Brain microvascular endothelial cell (primary cell): ENCODE results near the gene CCL27.
"Not testable (repeated sequence)": the region's sequence is repeated elsewhere in the genome, so short reads cannot be mapped to it uniquely, and the experiment has no call there.

ENCODE experiments used
- DNase-seq: peaks from one replicate; pipeline ENCODE4 v3.0.0-alpha.2; 2020
- H3K27ac ChIP-seq: fragments of 250-450 bp; sonication (Bioruptor Pico); 2 replicates; pipeline ENCODE4 v1.5.1; 2020; ENCODE audit warnings: mild to moderate bottlenecking, moderate library complexity
- H3K27me3 ChIP-seq: fragments of 250-450 bp; sonication (Bioruptor Pico); replicated peaks from 2 replicates; pipeline ENCODE4 v1.5.1; 2020; ENCODE audit warnings: mild to moderate bottlenecking
- H3K36me3 ChIP-seq: fragments of 250-450 bp; sonication (Bioruptor Pico); replicated peaks from 2 replicates; pipeline ENCODE4 v1.5.1; 2020; ENCODE audit warnings: mild to moderate bottlenecking
- H3K4me3 ChIP-seq: 2 replicates; pipeline ENCODE4 v1.5.1; 2011; ENCODE audit warnings: low read depth, mild to moderate bottlenecking, control low read depth, low read length, moderate library complexity
- CTCF ChIP-seq: IDR thresholded peaks from 2 replicates; pipeline ENCODE4 v1.5.1; 2011; ENCODE audit warnings: low read depth, mild to moderate bottlenecking, moderate library complexity, low read length, control low read depth, inconsistent platforms; ENCODE audit errors: missing control alignments
- in situ Hi-C: cut with HindIII; loops from 2 replicates; pipeline ENCODE4 v1.10.0; 2017; ENCODE audit warnings: low sequenced_read_pairs, low pct_ligation_motif_present

CCL27 gene

DNA sequence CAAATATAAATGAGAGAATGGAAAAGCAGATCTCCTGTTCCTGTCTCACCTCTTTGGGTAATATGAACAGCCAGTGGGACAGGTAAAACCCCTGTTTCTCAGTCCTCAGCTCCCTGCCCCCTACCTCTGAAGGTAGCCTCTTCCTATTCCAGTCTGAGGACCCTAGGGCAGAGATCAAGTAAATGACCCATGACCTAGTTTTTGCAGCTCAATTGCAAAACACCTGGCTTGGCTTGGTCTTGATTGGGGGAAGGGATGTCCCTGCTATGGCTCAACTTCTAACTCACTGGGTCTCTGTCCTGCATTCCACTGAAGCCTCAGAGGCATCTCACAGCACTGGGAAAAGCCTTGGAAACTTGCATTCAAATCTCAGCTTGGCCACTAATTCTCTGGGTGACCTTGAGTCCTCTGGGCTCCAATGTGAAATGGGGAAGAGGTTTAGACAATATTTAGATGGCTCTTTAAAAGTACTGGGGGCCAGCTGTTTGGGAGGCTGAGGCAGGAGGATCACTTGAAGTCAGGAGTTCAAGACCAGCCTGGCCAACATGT, 17.6 kb downstream of the CCL27 start:
- no peaks in the 10 kb centered on the region for H3K27me3 ChIP-seq
- H3K27ac ChIP-seq: no peak overlapping the region
- H3K4me3 ChIP-seq: no peak overlapping the region
- DNase-seq: no peak
- in situ Hi-C loops: no loop called here
- no peak for TF ChIP-seq CTCF
- H3K36me3 ChIP-seq: peaks cover 10% of the 10 kb centered on the region

- Histone ChIP-seq H3K27me3 (no peaks in the 10 kb centered on the region), H3K27ac (no peak overlapping the region), H3K4me3 (no peak overlapping the region), H3K36me3 (no peaks in the 10 kb centered on the region)
- in situ Hi-C loops: no loop called here
- DNase-seq: no peak
- TF ChIP-seq CTCF: no peak
Measured at GRCh38 chr9:34642679-34643078, 19.8 kb downstream of the CCL27 start.

- H3K4me3 ChIP-seq, H3K27ac ChIP-seq, in situ Hi-C loops, H3K36me3 ChIP-seq, H3K27me3 ChIP-seq, DNase-seq: not testable (repeated sequence)
Measured at GRCh38 chr9:34639322-34639721, 23.1 kb downstream of the CCL27 start.

DNA sequence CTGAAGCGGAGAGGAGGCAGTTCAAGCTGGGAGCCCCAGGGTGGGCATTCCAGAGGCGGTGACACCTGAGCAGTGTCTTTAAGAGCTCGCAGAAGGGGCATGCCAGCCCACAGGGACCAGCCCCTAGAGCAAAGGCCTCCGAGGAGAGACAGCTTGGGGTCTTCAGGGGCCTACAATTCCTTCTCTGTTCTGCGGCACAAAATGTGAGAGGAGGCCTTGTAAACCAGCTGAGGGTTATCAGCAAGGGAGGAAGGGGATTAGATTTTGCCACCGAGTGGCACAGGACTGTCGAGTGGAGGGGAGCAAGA, 24.4 kb downstream of the CCL27 start:
- Histone ChIP-seq H3K27me3 (no peaks in the 10 kb centered on the region), H3K27ac (no peak overlapping the region), H3K36me3 (peaks cover 4% of the 10 kb centered on the region), H3K4me3 (peak overlapping the region; percentile 75)
- in situ Hi-C loops: no loop called here
- no peak for TF ChIP-seq CTCF
- no peak for DNase-seq

DNA sequence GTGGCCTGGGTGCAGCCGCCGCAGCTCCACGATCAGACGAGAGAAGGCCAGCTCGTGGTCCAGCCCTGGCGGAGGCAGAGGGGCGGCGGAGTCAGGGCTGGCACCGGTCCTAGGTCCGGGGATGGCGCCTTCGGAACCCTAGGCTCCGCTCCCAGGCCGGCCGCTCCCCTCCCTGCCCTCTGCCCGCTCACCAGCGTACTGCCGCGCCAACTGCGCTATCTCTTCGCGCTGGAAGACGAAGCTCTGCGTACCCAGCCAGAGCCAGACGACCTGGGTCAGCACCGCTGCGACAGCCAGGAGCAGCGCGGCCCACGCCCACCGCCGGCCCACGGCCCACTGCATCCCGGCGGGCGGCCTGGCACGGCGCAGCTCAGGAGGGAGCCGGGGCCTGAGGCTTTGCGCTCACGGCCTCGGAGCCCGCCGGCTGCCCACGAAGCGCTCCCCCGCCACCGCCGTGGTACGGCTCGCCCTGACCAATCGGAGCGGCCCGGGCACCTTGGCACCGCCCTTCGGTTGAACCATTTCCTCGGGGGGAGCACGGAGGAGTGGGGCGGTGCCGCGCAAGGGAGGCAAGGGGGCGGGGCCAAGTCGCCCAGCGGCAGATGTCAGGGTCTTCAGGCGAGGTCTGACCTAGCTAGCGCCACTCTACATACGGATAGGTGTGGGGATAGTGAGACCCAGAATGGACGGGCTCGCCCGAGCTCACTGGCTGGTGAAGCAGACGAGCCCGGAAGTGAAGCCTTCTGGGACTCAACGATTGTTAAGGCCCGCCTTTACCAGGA, 24.9 kb downstream of the CCL27 start, which contains the start of gene SIGMAR1:
SIGMAR1 (minus strand) TSS at position 432 of the 782 bp plus-strand sequence; CDS start at position 342, 90 bp downstream.
- Histone ChIP-seq H3K36me3 (peaks cover 4% of the 10 kb centered on the region), H3K4me3 (peak within 1 kb of the TSS; percentile 75), H3K27ac (peak within 1 kb of the TSS; percentile 4), H3K27me3 (no peaks in the 10 kb centered on the region)
- in situ Hi-C loops: no loop called here
- TF ChIP-seq CTCF: no peak
- peak; percentile 80 for DNase-seq

- no peak for DNase-seq
- Histone ChIP-seq H3K36me3 (peaks cover 4% of the 10 kb centered on the region), H3K27ac (peak overlapping the region; percentile 4), H3K27me3 (no peaks in the 10 kb centered on the region), H3K4me3 (peak overlapping the region; percentile 75)
- no peak for TF ChIP-seq CTCF
- in situ Hi-C loops: no loop called here
Measured at GRCh38 chr9:34636791-34637355, 25.6 kb downstream of the CCL27 start.
